ENCODE data around the gene ALPK3.

ALPK3 gene

DNA sequence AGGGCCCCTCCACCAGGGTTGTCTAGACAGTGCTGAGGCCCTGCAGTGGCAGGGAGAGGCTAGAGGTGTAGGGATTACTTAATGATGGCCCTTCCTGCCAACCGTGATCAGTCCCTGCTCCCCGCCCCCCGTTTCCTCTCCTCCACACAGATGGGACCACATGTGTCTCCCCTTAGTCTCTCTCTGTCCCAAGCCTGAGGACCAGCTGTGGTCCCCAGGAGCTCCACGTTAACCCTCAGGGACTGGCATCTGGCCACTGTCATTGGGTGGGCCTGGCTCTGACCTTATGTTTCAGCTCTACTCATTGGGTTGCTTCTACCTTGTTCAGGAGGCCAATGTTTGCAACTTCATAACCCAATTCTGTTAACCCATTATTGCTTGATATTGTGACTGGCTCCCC lies 6.0 kb upstream of the ALPK3 start:
- Histone ChIP-seq H3K9me3 (ENCODE audit: insufficient read depth, low read length) (no peaks in the 10 kb centered on the region), H3K27me3 (ENCODE audit: low read depth, low read length) (no peaks in the 10 kb centered on the region), H3K9ac (ENCODE audit: low read length) (no peak overlapping the region), H2AFZ (ENCODE audit: low read depth, low read length) (no peak overlapping the region), H3K4me3 (ENCODE audit: low read length) (no peak overlapping the region), H3K36me3 (replicated peaks; ENCODE audit: low read depth, low read length) (peaks cover 2% of the 10 kb centered on the region), H3K79me2 (ENCODE audit: low read length) (no peaks in the 10 kb centered on the region), H4K20me1 (ENCODE audit: insufficient read depth, low read length) (no peaks in the 10 kb centered on the region), H3K4me2 (ENCODE audit: low read length) (no peak overlapping the region), H3K4me1 (ENCODE audit: low read length) (peaks cover 17% of the 10 kb centered on the region), H3K27ac (ENCODE audit: low read length) (no peak overlapping the region)
- TF ChIP-seq, protein P1, sequence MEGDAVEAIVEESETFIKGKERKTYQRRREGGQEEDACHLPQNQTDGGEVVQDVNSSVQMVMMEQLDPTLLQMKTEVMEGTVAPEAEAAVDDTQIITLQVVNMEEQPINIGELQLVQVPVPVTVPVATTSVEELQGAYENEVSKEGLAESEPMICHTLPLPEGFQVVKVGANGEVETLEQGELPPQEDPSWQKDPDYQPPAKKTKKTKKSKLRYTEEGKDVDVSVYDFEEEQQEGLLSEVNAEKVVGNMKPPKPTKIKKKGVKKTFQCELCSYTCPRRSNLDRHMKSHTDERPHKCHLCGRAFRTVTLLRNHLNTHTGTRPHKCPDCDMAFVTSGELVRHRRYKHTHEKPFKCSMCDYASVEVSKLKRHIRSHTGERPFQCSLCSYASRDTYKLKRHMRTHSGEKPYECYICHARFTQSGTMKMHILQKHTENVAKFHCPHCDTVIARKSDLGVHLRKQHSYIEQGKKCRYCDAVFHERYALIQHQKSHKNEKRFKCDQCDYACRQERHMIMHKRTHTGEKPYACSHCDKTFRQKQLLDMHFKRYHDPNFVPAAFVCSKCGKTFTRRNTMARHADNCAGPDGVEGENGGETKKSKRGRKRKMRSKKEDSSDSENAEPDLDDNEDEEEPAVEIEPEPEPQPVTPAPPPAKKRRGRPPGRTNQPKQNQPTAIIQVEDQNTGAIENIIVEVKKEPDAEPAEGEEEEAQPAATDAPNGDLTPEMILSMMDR (IDR thresholded peaks at IDR 0.05; ENCODE audit: low read depth, low read length) = no peak
- no peak for TF ChIP-seq EZH2phosphoT487 (IDR thresholded peaks at IDR 0.05; ENCODE audit: low read depth)

DNA sequence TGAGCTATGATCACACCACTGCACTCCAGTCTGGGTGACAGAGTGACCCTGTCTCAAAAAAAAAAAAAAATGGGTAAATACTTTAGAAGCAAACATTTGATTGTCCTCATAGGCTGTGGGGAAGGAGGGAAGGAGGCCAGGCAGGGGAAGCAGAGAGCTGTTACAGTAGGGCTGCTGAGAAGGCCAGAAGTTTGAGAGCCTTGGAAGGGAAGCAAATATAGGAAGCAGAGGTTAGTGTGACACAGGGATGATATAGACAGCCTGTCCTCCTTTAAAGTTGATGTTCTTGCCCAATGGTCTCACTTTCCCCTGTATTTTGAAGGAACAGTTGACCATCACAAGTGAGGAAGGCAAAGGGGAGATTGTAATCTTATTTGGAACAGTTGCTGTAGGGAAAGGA lies 5.3 kb upstream of the ALPK3 start:
- Histone ChIP-seq H3K4me1 (ENCODE audit: low read length) (peaks cover 17% of the 10 kb centered on the region), H3K4me2 (ENCODE audit: low read length) (no peak overlapping the region), H3K27me3 (ENCODE audit: low read depth, low read length) (no peaks in the 10 kb centered on the region), H3K27ac (ENCODE audit: low read length) (no peak overlapping the region), H3K9me3 (ENCODE audit: insufficient read depth, low read length) (no peaks in the 10 kb centered on the region), H2AFZ (ENCODE audit: low read depth, low read length) (no peak overlapping the region), H3K36me3 (replicated peaks; ENCODE audit: low read depth, low read length) (no peaks in the 10 kb centered on the region), H3K4me3 (ENCODE audit: low read length) (no peak overlapping the region), H4K20me1 (ENCODE audit: insufficient read depth, low read length) (no peaks in the 10 kb centered on the region), H3K79me2 (ENCODE audit: low read length) (no peaks in the 10 kb centered on the region), H3K9ac (ENCODE audit: low read length) (no peak overlapping the region)
- TF ChIP-seq, protein P1 (IDR thresholded peaks at IDR 0.05; ENCODE audit: low read depth, low read length) = no peak
- no peak for TF ChIP-seq EZH2phosphoT487 (IDR thresholded peaks at IDR 0.05; ENCODE audit: low read depth)

DNA sequence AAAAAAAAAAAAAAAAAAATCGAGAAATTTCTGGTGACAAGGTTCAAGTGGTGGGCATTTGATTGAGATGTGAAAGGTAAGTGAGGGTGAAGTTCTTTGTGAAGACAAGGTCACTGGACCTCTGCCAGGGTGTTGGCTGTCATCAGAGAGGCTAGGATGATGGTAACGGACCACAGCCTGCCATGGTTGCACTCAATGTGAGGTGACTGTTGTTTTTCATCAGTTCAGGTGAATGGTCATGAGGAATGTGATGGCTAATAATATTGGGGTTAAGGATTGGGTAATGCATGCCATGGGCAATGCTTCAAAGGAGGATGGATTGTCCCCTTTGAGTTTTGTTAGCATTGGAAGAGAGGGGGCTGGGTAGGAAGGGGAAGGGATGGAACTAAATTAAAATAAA lies 4.3 kb upstream of the ALPK3 start:
- H3K9me3 ChIP-seq (ENCODE audit: insufficient read depth, low read length) = no peaks in the 10 kb centered on the region

DNA sequence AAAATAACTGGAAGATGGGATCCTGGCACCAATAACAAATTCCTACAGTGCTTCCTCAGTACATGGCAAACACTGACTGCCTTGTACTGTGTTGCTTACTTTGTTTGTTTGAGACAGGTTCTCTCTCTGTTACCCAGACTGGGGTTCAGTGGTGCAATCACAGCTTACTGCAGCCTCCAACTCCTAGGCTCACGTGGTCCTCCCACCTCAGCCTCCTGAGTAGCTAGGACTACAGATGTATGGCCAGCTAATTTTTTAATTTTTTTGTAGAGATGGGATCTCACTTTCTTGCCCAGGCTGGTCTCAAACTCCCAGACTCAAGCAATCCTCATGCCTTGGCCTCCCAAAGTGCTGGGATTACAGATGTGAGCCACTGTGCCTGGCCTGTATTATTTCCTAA lies 3.7 kb upstream of the ALPK3 start:
- no peaks in the 10 kb centered on the region for H4K20me1 ChIP-seq (ENCODE audit: insufficient read depth, low read length)
- no peaks in the 10 kb centered on the region for H3K79me2 ChIP-seq (ENCODE audit: low read length)
- peaks cover 9% of the 10 kb centered on the region for H3K4me1 ChIP-seq (ENCODE audit: low read length)
- H3K27me3 ChIP-seq (ENCODE audit: low read depth, low read length) = no peaks in the 10 kb centered on the region
- no peak for TF ChIP-seq EZH2phosphoT487 (IDR thresholded peaks at IDR 0.05; ENCODE audit: low read depth)
- TF ChIP-seq, protein P1 (IDR thresholded peaks at IDR 0.05; ENCODE audit: low read depth, low read length) = no peak
- no peak overlapping the region for H3K27ac ChIP-seq (ENCODE audit: low read length)
- no peak overlapping the region for H3K4me3 ChIP-seq (ENCODE audit: low read length)
- H2AFZ ChIP-seq (ENCODE audit: low read depth, low read length) = no peak overlapping the region
- H3K4me2 ChIP-seq (ENCODE audit: low read length) = no peak overlapping the region
- no peaks in the 10 kb centered on the region for H3K9me3 ChIP-seq (ENCODE audit: insufficient read depth, low read length)
- no peaks in the 10 kb centered on the region for H3K36me3 ChIP-seq (replicated peaks; ENCODE audit: low read depth, low read length)
- no peak overlapping the region for H3K9ac ChIP-seq (ENCODE audit: low read length)

More for the DNA sequence above, 4.3 kb upstream of the ALPK3 start:
- H3K4me3 ChIP-seq (ENCODE audit: low read length) = no peak overlapping the region
- TF ChIP-seq, protein P1 (IDR thresholded peaks at IDR 0.05; ENCODE audit: low read depth, low read length) = no peak
- TF ChIP-seq EZH2phosphoT487 (IDR thresholded peaks at IDR 0.05; ENCODE audit: low read depth) = no peak
- no peaks in the 10 kb centered on the region for H3K27me3 ChIP-seq (ENCODE audit: low read depth, low read length)
- peaks cover 9% of the 10 kb centered on the region for H3K4me1 ChIP-seq (ENCODE audit: low read length)
- H3K27ac ChIP-seq (ENCODE audit: low read length) = no peak overlapping the region
- H4K20me1 ChIP-seq (ENCODE audit: insufficient read depth, low read length) = no peaks in the 10 kb centered on the region
- H2AFZ ChIP-seq (ENCODE audit: low read depth, low read length) = no peak overlapping the region
- no peaks in the 10 kb centered on the region for H3K36me3 ChIP-seq (replicated peaks; ENCODE audit: low read depth, low read length)
- no peaks in the 10 kb centered on the region for H3K79me2 ChIP-seq (ENCODE audit: low read length)
- H3K4me2 ChIP-seq (ENCODE audit: low read length) = no peak overlapping the region
- no peak overlapping the region for H3K9ac ChIP-seq (ENCODE audit: low read length)
